NOMO-1 treated with dmso at 0.1 percent for 144 hours (cell line): ENCODE results near the gene EIF1.

Experiments
- DNase-seq: peaks from one replicate; lab custom pipeline; 2025; ENCODE audit not compliant: unreplicated experiment; lab: John Stamatoyannopoulos, UW

The EIF1 gene

DNA sequence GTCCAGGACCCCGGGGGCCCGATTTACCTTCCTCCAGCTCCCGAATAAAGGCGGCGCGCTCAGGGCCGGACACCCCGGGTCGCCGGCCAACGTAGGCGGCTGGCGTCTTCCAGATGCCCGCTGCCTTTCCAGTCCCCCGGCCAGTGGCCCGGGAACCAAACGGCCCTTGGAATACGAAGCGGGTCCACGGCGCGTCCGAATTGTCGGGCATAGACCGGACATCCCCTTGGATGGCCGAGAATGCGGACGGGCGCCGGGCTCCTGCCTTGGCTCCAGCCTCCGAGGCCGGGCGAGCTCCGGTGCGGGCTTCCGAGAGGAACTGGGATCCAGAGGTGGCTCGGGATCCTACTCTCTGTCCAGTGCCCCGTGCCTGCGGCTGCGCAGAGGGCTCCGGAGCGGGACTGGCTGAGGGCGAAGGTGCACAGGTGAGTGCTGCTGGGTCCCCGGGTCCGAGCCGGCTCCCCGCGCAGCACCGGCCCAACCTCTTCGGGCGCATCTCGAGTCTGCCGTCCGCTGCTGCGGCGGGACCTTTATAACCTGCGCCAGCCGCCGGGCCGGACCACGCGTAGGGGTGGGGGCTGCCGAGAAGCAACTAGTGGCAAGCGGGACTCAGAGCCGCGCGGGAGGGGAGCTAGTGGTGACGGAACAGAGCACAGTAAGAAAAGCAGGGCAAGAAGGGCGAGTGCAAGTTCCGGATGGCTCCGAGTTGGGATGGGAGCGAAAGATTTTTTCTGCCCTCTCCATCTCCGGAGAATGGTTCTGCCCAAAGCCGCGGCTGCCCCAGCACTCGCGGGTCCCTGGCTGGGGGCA lies 45.7 kb downstream of the EIF1 start, which contains the start of gene HAP1:
Gene HAP1 (minus strand): TSS at position 505 of the 810 bp plus-strand sequence. CDS start 9 bp downstream, at position 496.
- no peak for DNase-seq

DNA sequence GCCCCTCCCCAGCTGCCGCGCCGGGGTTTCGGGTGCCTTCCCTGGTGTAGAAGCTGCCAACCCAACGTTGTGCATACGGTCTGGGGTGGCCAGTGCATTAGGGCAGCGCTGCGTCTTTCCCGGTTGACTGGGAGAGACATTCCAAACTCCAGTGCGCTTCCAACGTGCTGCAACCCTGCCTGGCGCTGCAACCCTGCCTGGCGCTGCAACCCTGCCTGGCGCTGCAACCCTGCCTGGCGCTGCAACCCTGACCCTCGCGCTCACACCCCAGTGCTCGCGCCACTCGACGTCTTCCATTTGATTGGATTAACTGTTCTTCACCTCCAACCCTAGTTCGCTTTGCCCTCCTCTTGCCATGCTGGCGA lies 46.2 kb downstream of the EIF1 start:
- DNase-seq = no peak

DNA sequence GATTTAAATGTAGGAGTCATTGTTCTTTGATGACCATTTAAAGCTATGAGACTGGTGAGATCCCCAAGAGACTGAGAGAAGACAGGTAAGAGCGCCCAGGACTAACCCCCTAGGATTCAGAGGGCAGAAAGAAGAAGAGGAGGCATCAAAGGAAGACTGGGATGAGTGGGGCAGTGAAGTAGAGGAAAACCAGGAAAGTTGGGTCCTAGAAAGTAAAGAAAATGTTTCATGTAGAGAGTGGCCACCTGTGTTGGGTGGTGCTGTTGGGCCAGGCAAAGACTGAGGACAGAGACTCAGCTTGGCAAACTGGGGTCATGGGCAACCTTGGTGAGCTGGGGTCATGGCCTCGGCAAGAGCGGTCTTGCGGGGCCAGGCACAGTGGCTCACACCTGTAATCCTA lies 47.1 kb downstream of the EIF1 start:
- DNase-seq = no peak

DNA sequence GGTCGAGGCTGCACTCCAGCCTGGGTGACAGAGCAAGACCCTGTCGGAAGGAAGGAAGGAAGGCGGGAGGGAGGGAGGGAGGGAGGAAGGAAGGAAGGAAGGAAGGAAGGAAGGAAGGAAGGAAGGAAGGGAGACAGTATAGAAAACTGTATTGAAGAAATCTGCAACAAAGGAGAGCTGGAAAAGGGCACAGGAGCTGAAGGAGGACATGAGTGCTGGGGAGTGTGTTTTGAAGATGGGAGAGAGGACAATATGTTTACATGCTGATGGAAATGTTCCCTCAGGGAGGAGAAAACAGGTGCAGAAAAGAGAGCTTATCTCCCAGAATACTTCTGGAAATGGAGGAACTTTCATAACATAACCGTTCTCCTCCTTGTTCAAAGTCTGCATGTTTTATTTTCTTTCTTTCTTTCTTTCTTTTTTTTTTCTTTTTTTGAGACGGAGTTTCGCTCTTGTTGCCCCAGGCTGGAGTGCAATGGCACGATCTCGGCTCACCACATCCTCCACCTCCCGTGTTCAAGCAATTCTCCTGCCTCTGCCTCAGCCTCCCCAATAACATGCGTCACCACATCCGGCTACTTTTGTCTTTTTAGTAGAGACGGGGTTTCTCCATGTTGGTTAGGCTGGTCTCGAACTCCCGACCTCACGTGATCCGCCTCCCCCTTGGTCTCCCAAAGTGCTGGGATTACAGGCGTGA lies 48.4 kb downstream of the EIF1 start:
- DNase-seq = no peak

DNA sequence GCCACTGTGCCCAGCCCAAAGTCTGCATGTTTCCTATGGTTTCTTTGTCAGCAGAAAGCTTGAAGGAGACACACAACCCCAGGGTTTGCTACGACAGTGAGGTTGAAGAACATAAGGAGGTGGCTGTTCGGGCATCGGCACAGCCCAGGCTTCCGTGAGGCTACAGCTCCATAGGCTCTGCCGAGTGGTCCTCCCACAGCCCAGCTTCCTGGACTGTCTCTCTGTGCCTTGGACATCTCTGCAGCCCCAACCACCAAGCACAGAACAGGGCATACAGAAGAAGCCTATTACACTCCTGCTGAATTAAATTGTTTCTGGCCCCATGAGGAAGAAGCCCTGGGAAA lies 49.0 kb downstream of the EIF1 start:
- no peak for DNase-seq

DNA sequence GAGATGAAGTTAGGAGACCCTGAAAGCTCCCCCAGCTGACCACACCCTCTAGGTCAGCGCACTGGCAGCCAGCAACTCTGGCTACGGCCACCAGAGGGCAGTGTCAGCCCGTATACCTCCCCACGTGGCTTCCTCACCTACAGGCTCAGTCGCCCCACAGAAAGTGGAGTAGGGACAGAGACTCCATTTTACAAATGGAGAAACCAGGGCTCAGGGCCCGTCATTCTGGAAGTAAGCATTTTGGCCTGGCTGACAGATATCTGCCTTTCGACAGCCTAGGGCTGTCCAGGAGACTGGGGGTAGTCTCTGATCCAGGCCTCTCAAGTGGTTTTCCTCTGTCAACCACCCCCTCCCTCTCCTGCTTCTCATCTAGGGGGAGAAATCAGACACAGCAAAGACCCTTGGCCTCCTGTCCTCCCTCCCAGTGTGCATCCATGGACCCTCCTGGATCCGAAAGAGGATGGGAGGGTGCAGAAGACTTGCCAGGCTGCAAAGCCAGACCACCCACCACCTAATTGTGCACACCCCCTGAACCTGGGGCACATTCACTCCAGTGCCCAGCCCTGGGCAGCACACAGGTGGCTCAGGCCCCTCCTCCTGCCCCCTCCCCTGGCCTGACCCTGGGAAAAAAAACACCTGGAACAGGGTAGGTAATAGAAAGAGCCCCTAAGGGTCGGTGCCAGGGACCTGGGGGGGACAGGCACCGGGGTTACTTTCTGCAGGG lies 49.6 kb downstream of the EIF1 start:
- DNase-seq = peak; percentile 35

DNA sequence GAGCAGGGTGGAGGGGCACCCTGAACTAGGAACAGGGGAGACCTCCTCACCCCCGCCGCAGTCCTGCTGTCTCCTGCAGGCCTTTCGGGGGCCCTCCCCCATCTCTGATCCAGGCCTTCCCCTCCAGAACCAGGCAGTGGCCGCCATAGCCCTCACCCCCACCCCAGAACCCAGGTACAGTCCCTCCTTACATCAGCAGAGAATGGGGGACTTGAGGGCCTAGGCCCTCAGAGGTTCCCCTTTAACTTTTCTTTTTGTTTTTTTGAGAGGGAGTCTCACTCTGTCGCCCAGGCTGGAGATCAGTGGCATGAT lies 50.1 kb downstream of the EIF1 start:
- DNase-seq = no peak

DNA sequence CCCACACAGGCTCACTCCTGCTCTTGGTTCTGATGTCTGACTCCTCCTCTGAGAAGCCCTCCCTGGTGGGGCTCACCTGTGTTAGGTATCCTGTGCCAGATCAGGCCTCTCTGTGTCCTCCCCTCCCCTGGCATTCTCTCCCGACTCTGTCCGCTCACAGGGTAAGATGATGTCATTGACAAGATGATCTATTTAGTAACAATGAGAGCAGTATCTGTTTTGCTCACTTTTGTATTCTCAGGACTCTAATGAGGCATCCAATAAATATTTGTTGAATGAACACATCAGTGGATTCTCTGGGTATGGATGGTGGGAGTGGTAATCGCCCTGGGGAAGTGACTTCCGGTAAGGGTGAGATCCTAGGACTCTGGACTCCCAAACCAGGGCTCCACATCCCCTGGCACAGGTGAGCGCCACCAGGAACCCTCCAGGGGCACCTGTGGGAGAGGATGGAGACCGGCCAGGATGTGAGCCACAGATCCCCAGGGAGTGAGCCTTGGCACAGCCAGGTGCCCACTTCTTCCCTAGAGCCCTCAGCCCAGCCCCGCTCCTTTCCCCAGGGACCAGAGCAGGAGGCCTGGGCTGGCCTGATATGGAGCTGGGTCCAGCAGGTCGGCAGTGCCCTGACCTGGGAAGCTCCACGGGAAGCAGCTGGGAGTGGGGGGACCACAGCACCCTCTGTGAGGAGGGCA lies 51.1 kb downstream of the EIF1 start:
- DNase-seq = no peak

DNA sequence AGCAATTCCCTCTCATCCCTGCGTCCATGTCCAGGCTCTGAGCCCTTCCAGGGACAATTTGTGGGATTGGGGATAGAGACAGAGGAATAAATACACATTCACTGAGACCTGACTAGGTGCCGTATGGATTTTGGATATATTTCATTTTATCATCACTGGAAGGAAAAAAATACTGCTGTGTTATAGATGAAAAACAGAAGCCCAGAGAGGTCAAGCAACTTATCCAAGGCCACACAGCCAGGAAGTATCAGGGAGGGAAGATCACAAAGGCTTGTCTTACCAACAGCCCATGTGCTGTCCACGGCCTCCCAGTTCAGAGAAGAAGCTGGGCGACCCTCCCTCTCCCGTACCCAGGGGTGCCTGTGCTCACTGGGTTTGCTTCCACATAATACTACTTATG lies 51.8 kb downstream of the EIF1 start:
- DNase-seq = no peak

DNA sequence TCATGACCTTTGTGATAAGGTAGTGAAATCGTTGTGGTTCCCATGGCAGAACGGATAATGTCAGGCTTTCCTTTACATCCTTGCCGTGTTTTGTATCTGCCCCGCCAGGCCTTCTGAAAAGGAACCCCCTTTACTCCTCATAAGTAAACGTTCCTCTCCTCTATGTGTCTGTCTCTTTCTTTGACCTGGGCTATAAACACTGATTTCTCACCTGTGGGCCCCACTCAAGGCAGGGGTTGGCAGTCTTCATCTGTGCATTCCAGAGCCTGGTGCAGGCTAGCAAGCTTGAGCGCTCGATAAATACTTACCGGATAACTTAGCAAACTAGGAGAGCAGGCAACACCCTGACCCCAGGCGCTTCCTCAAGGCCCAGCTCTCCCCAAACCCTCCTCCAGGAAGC lies 53.0 kb downstream of the EIF1 start:
- DNase-seq = no peak
